A549 (cell line): ENCODE results near the gene CORO2A.

Experiments
- CHD2 ChIP-seq: fragments of 150-350 bp; IDR thresholded peaks from 2 replicates; pipeline ENCODE4 v1.6.1; 2014; ENCODE audit warnings: low read length; ENCODE audit not compliant: partially characterized antibody
- CTCF ChIP-seq: fragments of >200 bp; sonication (Bioruptor Twin); formaldehyde crosslinking; IDR thresholded peaks from 3 replicates; pipeline ENCODE4 v1.5.1; 2016
- EP300 ChIP-seq, 2 experiments: fragments of >200 bp; sonication (Bioruptor Twin); formaldehyde crosslinking; IDR thresholded peaks; 2 replicates in 1 of 2; 3 replicates in 1 of 2; pipeline ENCODE4 v1.6.1; 2016 to 2017
- SMC3 ChIP-seq: fragments of >200 bp; sonication (Bioruptor Twin); formaldehyde crosslinking; IDR thresholded peaks from 3 replicates; pipeline ENCODE4 v1.6.1; 2018; ENCODE audit warnings: inconsistent platforms
- ZFP36 ChIP-seq: fragments of 450-650 bp; IDR thresholded peaks from 2 replicates; pipeline ENCODE4 v1.6.1; 2014; ENCODE audit warnings: borderline replicate concordance; ENCODE audit not compliant: partially characterized antibody
- TF ChIP-seq, protein P1 (sequence below): fragments of 150-350 bp; IDR thresholded peaks from 2 replicates; pipeline ENCODE4 v1.6.1; 2014; ENCODE audit warnings: low read depth, mild to moderate bottlenecking, low read length

DNA sequence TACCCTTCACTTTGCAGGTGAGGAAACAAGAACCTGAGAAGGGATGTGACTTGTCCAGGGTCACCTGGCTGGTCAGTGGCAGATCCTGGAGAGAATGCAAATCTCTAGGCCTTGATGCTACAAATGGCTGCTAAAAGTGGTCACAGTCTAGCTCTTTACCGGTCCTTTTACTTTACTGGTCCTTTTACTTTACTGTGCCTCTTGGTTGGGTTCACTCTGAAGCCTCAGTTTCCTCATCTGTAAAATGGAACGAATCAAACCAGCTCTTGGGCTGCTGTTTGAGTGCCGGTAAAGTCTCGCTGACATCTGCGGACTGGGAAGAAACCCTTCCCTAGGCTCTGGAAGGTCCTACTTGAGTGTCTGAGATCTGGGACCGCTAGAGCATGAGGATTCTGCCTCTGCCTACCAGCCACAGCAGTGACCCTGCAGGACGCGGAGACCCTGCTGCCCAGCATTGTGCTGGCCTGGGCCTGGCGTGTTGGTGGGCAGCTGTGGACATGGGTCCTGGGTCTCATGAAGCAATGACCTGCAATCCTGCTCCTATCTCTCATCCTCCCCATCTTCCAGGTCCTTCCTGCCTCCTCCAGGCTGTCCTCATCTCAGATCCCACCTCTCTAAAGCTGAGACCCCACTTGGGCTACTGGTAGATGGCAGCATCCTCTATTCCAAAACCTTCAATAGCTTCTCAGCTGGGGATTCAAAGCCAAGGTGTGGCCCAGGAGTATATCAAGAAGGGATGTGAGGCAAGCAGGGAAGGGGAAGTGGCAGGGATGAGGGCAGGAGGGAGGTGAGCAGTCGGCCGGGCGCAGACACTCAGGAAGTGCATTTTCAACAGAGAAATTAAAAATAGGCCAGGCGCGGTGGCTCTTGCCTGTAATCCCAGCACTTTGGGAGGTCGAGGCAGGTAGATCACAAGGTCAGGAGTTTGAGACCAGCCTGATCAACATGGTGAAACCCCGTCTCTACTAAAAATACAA, 13.3 kb downstream of the CORO2A start:
- TF ChIP-seq CHD2 (no peak), ZFP36 (no peak), CTCF (no peak), SMC3 (no peak), EP300 (IDR thresholded peaks at IDR 0.05) (no peak)
- TF ChIP-seq, protein P1, sequence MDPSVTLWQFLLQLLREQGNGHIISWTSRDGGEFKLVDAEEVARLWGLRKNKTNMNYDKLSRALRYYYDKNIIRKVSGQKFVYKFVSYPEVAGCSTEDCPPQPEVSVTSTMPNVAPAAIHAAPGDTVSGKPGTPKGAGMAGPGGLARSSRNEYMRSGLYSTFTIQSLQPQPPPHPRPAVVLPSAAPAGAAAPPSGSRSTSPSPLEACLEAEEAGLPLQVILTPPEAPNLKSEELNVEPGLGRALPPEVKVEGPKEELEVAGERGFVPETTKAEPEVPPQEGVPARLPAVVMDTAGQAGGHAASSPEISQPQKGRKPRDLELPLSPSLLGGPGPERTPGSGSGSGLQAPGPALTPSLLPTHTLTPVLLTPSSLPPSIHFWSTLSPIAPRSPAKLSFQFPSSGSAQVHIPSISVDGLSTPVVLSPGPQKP, result no peak
